GM12872 (cell line): Measurements from ENCODE around the gene WDR89.

Experiments
- TF ChIP-seq, protein P1 (sequence below): IDR thresholded peaks from 3 replicates; pipeline ENCODE4 v1.5.1; 2011; ENCODE audit warnings: low read depth, mild to moderate bottlenecking, low read length, moderate library complexity; ENCODE audit not compliant: insufficient read depth

WDR89 gene

GRCh38 chr14:63650256-63650952 lies 8.7 kb upstream of the WDR89 start:
- TF ChIP-seq, protein P1, sequence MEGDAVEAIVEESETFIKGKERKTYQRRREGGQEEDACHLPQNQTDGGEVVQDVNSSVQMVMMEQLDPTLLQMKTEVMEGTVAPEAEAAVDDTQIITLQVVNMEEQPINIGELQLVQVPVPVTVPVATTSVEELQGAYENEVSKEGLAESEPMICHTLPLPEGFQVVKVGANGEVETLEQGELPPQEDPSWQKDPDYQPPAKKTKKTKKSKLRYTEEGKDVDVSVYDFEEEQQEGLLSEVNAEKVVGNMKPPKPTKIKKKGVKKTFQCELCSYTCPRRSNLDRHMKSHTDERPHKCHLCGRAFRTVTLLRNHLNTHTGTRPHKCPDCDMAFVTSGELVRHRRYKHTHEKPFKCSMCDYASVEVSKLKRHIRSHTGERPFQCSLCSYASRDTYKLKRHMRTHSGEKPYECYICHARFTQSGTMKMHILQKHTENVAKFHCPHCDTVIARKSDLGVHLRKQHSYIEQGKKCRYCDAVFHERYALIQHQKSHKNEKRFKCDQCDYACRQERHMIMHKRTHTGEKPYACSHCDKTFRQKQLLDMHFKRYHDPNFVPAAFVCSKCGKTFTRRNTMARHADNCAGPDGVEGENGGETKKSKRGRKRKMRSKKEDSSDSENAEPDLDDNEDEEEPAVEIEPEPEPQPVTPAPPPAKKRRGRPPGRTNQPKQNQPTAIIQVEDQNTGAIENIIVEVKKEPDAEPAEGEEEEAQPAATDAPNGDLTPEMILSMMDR: no peak

DNA sequence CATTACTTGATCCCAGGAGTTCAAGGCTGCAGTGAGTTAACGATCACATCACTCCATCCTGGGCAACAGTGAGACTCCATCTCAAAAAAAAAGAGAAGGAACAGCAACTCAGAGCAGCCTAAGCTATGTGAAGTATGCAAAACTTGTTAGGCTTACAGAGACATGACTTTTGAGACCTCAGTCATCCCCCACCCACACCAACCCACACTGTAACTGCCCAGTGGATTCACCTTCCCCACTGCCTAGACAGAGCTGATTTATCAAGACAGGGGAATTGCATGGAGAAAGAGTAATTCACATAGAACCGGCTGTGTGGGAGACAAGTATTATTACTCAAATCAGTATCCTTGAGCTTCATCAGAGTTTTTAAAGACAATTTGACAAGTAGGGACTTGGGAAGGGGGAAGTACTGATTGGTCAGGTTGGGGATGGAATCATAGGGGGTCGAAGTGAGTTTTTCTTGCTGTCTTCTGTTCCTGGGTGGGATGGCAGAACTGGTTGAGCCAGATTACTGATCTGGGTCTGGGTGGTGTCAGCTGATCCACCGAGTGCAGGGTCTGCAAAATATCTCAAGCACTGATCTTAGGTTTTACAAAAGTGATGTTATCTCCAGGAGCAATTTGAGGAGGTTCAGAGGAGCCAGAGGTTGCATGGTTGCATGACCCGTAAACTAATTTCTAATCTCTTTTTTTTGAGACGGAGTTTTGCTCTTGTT lies 6.2 kb upstream of the WDR89 start:
- TF ChIP-seq, protein P1: no peak

DNA sequence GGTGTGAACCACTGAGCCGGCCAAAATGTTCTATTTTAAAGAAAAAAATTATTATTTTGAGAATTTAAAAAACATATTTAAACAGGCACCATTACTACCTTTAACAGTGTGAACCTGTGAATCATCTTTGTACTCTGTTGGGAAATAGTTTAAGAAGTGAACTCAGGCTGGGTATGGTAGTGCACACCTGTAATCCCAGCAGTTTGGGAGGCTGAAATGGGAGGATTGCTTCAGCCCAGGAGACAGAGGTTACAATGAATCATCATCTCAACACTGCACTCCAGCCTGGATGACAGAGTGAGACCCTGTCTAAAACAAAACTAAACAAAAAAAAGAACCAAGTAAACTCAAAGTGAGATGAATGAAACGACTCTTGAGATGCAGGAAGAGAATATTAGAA lies 3.1 kb upstream of the WDR89 start:
- TF ChIP-seq, protein P1: no peak

- TF ChIP-seq, protein P1: no peak
These were observed 1.1 kb upstream of the WDR89 start for GRCh38 chr14:63642656-63643382.

DNA sequence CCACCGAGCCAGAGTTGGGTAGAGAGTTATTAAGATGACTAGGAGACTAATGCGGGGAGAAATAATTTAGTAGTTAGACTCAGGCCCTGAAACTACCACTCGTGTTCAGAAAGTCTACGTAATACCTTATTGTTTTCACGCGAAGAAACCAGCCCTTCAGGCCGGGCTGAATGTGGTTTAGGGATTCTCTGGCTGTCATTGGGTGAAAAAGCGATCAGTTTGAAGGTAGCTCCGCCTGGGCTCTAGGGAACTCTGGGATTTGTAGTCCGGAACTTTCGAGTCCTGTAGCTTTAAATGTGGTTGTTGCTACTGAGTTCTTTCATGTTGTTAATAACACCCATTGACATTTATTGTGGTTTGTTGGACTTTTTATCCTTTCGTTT lies 549 bp upstream of the WDR89 start:
- TF ChIP-seq, protein P1: no peak

DNA sequence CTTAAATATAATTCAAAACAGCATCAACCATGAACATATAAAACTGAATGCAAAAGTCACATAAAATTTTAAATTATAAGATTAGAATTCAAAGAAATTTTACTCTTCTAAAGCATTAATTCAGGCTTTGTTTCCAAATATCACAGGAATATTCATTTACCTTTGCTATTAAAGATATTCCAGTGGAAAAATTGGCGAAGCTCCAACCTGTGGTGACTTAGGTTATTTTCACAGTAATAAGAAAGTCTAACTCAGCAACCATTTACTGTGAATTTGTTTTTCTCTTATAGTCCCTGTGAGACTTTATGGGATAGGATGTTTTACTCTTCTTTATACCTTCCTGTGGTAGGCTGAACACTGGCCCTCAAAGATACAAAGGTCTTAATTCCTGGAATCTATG lies 3.2 kb downstream of the WDR89 start:
- TF ChIP-seq, protein P1: no peak

DNA sequence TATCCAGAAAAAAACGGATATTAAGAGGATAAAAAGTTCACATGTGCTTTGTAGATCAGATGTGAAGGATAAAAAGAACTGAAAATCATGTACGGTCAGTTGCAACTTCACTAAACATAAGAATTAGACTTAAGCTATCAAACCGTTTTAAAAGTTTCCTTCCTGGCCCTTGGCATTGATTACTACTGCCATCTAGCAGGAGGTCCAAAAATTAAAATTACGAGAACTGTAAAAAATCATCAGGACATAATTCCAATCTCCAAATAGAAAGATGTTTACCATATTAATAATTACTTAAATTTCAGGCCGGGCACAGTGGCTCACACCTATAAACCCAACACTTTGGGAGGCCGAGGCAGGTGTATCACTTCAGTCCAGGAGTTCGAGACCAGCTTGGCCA lies 7.9 kb downstream of the WDR89 start:
- TF ChIP-seq, protein P1: 0 out of 3 replicates have a peak, but pooled peaks have one; percentile 10
